ENCODE data around the gene TPCN2.

TPCN2 gene

DNA sequence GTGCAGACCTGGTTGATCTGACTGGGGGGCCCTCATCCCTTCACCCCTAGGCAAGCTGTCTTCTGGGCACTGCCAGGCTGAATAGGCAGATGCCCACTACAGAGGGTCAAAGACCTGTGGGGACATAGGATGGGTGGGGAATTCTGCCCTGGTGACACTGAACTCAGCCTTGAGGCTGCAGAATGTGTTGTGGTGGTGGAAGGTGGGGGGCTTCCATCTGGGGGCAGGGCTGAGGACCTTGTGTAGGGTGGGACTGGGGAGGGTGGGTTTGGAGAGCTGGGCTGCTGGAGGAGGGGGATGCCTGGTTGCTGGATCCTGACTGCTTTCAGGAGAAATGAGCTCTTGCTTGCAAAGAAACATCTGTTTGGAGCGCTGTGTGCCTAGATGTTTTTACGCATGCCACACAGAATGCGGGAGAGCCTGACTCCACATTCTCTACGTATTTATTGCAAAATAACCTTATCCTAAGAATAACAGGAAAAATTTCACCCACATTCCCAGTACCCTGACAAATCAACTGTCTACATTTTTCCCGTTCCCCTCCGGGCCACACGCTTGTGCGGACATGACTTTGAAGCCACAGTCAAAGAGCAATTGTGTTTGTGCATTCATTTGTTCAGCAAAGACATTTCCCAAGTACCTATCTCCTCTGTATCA lies 125.3 kb downstream of the TPCN2 start:
- Histone ChIP-seq H3K4me1 (ENCODE audit: control insufficient read depth, insufficient read depth, low read length) (no peaks in the 10 kb centered on the region), H3K36me3 (ENCODE audit: control insufficient read depth, insufficient read depth, low read length) (no peaks in the 10 kb centered on the region), H3K4me3 (ENCODE audit: low read depth, low read length) (no peak overlapping the region), H3K9ac (ENCODE audit: low read length) (no peak overlapping the region), H3K9me3 (ENCODE audit: control insufficient read depth, insufficient read depth, low read depth, low read length) (peaks cover 15% of the 10 kb centered on the region), H3K27me3 (ENCODE audit: control insufficient read depth, insufficient read depth, low read length) (no peaks in the 10 kb centered on the region), H3K27ac (ENCODE audit: low read depth, low read length) (no peak overlapping the region)

DNA sequence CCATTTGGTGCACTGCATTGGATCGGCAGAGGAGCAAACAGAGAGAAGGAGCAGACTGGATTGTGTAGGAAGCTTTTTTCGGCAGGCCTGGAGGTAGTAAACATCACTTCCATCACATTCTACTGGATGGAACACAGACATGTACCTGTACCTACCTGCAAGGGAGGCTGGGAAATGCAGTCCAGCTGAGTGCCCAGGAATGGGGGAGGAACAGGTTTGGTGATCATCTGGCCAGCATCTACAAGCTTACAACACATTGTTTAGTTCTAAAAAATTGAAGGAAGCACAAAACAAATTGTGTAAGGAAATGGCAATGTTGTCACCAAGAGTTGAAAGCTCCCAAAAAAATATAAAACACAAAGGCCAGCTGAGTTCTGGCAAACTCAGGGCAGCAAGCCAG lies 126.1 kb downstream of the TPCN2 start:
- Histone ChIP-seq H3K9me3 (ENCODE audit: control insufficient read depth, insufficient read depth, low read depth, low read length) (peaks cover 13% of the 10 kb centered on the region; the same call in 1 of the 2 replicates), H3K27me3 (ENCODE audit: control insufficient read depth, insufficient read depth, low read length) (no peaks in the 10 kb centered on the region), H3K4me1 (ENCODE audit: control insufficient read depth, insufficient read depth, low read length) (no peaks in the 10 kb centered on the region), H3K4me3 (ENCODE audit: low read depth, low read length) (no peak overlapping the region), H3K27ac (ENCODE audit: low read depth, low read length) (no peak overlapping the region), H3K36me3 (ENCODE audit: control insufficient read depth, insufficient read depth, low read length) (no peaks in the 10 kb centered on the region), H3K9ac (ENCODE audit: low read length) (no peak overlapping the region)

DNA sequence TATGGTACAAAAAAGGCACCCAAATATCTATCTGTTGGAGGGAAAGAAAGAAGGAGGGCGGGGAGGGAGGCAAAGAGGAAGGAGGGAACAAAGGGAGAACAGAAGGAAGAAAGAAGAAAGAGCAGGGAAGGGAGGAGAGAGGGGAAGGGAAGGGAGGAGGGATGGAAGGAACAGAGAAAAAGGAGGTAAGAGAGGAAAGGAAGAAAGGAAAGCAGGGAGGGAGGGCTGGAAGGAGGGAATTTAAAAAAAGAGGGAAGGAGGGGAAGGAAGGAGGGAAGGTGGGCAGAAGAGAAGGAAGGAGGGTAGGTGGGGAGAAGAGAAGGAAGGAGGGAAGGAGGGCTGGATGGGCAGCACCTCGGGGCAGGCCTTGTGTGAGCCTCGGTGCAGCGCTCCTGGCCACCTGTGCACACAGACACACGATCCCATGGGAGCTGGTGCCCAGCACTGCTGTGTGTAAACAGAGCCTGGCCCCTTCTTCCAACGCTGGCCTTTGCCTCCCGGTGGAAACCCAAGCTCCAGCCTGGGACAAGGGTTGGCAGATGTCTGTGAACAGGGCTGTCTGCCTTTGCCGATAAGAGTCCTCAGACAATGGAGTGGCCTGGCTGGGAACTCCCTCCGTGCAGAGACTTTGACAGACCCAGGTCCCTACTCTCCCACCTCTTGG lies 130.2 kb downstream of the TPCN2 start:
- H3K27ac ChIP-seq (ENCODE audit: low read depth, low read length) = no peak overlapping the region
- H3K27me3 ChIP-seq (ENCODE audit: control insufficient read depth, insufficient read depth, low read length) = no peaks in the 10 kb centered on the region
- H3K9me3 ChIP-seq (ENCODE audit: control insufficient read depth, insufficient read depth, low read depth, low read length) = peaks cover 10% of the 10 kb centered on the region; the same call in 1 of the 2 replicates
- H3K36me3 ChIP-seq (ENCODE audit: control insufficient read depth, insufficient read depth, low read length) = no peaks in the 10 kb centered on the region
- H3K4me1 ChIP-seq (ENCODE audit: control insufficient read depth, insufficient read depth, low read length) = no peaks in the 10 kb centered on the region
- H3K9ac ChIP-seq (ENCODE audit: low read length) = no peak overlapping the region
- H3K4me3 ChIP-seq (ENCODE audit: low read depth, low read length) = no peak overlapping the region

DNA sequence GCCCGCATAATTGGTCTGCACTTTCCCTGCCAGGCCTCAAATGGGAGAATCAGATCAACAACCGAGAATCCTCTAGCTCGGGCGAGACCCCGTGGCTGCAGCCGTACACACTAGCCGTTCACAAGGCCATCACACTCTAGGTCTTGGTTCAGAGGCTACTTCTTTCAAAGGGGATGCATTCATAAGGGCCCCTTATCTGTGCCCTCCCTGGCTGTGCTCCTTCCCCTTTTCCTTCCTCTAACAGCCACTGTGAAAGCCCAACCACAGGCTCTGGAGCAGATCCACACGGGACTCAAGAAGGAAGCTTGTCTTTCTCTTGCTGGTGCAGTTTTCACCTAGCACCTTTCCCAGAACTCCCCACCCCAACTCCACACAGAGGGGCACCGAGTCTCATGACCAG lies 131.5 kb downstream of the TPCN2 start:
- no peaks in the 10 kb centered on the region for H3K4me1 ChIP-seq (ENCODE audit: control insufficient read depth, insufficient read depth, low read length)
- no peak overlapping the region for H3K9ac ChIP-seq (ENCODE audit: low read length)
- no peaks in the 10 kb centered on the region for H3K27me3 ChIP-seq (ENCODE audit: control insufficient read depth, insufficient read depth, low read length)
- H3K27ac ChIP-seq (ENCODE audit: low read depth, low read length) = no peak overlapping the region
- H3K36me3 ChIP-seq (ENCODE audit: control insufficient read depth, insufficient read depth, low read length) = no peaks in the 10 kb centered on the region
- H3K4me3 ChIP-seq (ENCODE audit: low read depth, low read length) = no peak overlapping the region
- peaks cover 4% of the 10 kb centered on the region; the same call in 1 of the 2 replicates for H3K9me3 ChIP-seq (ENCODE audit: control insufficient read depth, insufficient read depth, low read depth, low read length)

DNA sequence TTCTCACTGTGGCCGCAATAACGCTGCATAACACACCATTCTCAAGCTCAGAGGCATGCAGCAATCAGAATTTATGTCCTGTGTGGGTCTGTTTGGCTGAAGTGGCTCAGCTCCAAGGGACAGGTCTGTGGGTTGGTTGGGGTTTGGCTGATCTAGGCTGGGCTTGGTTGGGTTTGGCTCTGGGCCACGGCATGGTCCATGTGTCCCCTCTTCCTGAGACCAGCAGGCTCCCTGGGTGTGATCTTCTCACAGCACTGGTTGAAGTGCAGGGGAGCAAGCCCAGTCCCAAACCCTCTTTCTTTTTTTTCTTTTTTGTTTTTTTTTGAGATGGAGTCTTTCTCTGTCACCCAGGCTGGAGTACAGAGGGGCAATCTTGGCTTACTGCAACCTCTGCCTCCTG lies 132.0 kb downstream of the TPCN2 start:
- no peak overlapping the region for H3K4me3 ChIP-seq (ENCODE audit: low read depth, low read length)
- H3K27ac ChIP-seq (ENCODE audit: low read depth, low read length) = no peak overlapping the region
- H3K9me3 ChIP-seq (ENCODE audit: control insufficient read depth, insufficient read depth, low read depth, low read length) = no peaks in the 10 kb centered on the region
- no peak overlapping the region for H3K9ac ChIP-seq (ENCODE audit: low read length)
- H3K36me3 ChIP-seq (ENCODE audit: control insufficient read depth, insufficient read depth, low read length) = no peaks in the 10 kb centered on the region
- H3K4me1 ChIP-seq (ENCODE audit: control insufficient read depth, insufficient read depth, low read length) = no peaks in the 10 kb centered on the region
- H3K27me3 ChIP-seq (ENCODE audit: control insufficient read depth, insufficient read depth, low read length) = no peaks in the 10 kb centered on the region

DNA sequence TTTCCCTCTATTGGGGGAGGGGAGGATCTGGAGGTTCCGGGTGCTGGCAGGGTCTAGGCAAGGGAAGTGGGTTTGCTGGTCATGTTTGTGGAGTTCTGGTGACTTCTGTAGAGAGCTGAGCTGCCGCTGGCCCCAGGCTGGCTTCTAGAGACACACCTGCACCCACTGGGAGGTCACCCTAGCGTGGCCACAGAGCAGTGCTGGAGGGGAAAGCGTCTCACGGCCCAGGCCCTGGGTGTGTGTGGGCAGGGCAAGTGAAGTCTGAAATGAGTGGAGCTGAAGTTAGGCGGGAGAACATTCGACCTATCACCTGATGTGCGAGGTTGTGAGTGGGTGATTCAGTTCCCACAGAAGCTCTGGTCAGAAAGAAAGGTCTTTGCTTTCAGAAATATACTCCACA lies 134.9 kb downstream of the TPCN2 start:
- Histone ChIP-seq H3K9ac (ENCODE audit: low read length) (no peak overlapping the region), H3K4me1 (ENCODE audit: control insufficient read depth, insufficient read depth, low read length) (no peaks in the 10 kb centered on the region), H3K4me3 (ENCODE audit: low read depth, low read length) (no peak overlapping the region), H3K27ac (ENCODE audit: low read depth, low read length) (no peak overlapping the region), H3K9me3 (ENCODE audit: control insufficient read depth, insufficient read depth, low read depth, low read length) (peaks cover 7% of the 10 kb centered on the region), H3K27me3 (ENCODE audit: control insufficient read depth, insufficient read depth, low read length) (no peaks in the 10 kb centered on the region), H3K36me3 (ENCODE audit: control insufficient read depth, insufficient read depth, low read length) (no peaks in the 10 kb centered on the region)
